Astrocyte of the cerebellum (primary cell): Measurements from ENCODE around the gene NNT.
A peak's percentile ranks its signal among the peaks of the same experiment; 100 is the strongest.

Experiments used
- DNase-seq: peaks from one replicate; pipeline ENCODE4 v3.0.0-alpha.2; 2011; ENCODE audit warnings: low read depth
- H3K4me3 ChIP-seq: 2 replicates; pipeline ENCODE4 v1.5.1; 2011; ENCODE audit warnings: mild to moderate bottlenecking, low read depth, low read length, moderate library complexity
- CTCF ChIP-seq: IDR thresholded peaks from 2 replicates; pipeline ENCODE4 v1.5.1; 2012; ENCODE audit warnings: low read length, low read depth, moderate library complexity, mild to moderate bottlenecking; ENCODE audit errors: missing control alignments
- in situ Hi-C: cut with HindIII; loops from 2 replicates; pipeline ENCODE4 v1.10.0; 2017; ENCODE audit warnings: low sequenced_read_pairs

Gene NNT

DNA sequence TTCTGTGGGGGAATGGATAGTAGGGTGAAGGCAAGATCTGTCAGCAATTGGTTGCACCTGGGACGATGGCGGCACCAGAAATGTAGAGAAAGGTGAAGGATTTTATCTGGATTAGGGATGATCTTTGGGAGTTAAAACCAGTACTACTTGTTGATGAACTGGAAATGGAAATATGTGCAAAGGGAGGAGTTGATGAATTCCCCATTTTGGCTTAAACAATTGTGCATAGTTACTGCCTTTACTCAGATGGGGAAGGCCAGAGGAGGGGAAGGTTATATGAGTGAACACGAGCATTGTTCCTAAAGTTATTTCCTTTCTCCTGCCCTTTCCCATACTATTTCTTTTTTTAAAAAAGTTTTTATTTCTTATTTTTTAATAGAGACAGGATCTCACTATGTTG lies 19.1 kb downstream of the NNT start:
- in situ Hi-C loops, result no loop called here
- no peak for DNase-seq
- no peak for TF ChIP-seq CTCF

GRCh38 chr5:43623048-43623680 lies 20.2 kb downstream of the NNT start:
- no peak for DNase-seq
- in situ Hi-C loops, result no loop called here

More for the DNA sequence above, 19.1 kb downstream of the NNT start:
- no peak overlapping the region for H3K4me3 ChIP-seq

DNA sequence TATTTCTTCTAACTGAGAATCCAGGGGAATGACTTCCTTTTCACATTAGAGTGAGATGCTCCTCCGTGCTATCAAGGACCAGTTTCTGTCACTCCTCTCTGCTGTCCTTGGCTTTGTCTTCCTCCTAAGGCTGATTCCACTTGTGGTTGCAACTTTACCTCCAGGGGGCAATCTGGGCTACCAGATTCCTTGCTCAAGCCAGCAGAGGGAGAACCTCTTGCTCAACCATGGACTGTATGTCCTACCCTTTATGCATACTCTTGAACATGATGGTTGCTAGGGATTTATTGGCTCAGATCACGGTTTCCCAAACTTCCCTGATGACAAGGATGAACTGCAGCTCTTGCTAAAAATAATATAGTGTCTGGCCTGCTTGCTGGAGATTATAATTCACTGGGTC lies 24.0 kb downstream of the NNT start:
- no peak for DNase-seq
- peak; percentile 68 for TF ChIP-seq CTCF
- H3K4me3 ChIP-seq, result no peak overlapping the region
- in situ Hi-C loops, result no loop called here

More at GRCh38 chr5:43623048-43623680, 20.2 kb downstream of the NNT start:
- TF ChIP-seq CTCF, result no peak
- no peak overlapping the region for H3K4me3 ChIP-seq

- peak; percentile 65 for DNase-seq
- TF ChIP-seq CTCF, result peak; percentile 62
Observed at GRCh38 chr5:43631182-43631910, 28.4 kb downstream of the NNT start.

DNA sequence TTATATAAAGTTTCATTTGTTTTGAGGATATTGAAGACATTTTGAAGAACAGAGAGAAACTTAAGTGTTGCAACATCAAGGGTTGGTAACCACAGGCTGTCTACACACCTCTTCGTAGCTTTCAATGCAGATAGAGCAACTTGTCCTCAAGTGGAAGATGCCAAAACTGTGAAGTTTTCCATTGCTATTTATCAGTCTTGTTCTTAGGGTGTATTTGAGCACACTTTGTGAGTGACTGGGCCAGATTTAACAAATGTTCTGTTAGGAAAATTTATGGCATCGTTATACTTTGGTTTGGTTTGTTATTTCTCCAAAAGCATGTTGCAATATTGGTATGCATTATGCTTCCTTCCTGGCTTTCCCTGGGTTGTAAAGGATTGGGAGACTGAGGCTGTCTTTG lies 31.6 kb downstream of the NNT start:
- no peak overlapping the region for H3K4me3 ChIP-seq
- in situ Hi-C loops, result no loop called here
- no peak for DNase-seq
- no peak for TF ChIP-seq CTCF

More at GRCh38 chr5:43631182-43631910, 28.4 kb downstream of the NNT start:
- no peak overlapping the region for H3K4me3 ChIP-seq
- in situ Hi-C loops, result no loop called here

DNA sequence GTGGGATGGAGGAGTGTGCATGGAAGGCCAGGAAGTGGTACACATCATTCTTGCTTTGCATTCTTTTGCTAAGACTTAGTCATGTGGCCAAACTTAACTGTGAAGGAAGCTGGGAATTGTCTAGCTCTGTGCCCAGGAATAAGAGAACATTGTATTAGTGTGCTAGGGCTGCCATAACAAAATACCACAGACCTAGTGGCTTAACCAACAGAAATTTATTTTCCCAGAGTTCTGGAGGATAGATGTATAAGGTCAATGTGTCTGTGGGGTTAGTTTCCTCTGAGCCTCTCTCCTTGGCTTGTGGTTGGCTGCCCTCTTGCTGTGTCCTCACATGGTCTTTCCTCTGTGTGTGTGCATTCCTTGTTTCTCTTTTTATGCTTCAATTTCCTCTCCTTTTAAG lies 32.4 kb downstream of the NNT start:
- in situ Hi-C loops, result no loop called here
- no peak overlapping the region for H3K4me3 ChIP-seq
- no peak for TF ChIP-seq CTCF
- DNase-seq, result no peak
